C1 segment of cervical spinal cord (tissue), 14 donors: Measurements from ENCODE around the gene SLC25A41.
"Not testable (repeated sequence)": the region's sequence is repeated elsewhere in the genome, so short reads cannot be mapped to it uniquely, and the experiment has no call there.

ENCODE experiments used
- DNase-seq, 14 donors: peaks; one replicate each; lab custom pipeline; 2025; lab: John Stamatoyannopoulos, UW

The SLC25A41 gene

GRCh38 chr19:6412061-6412446, 21.5 kb downstream of the SLC25A41 start:
- no peak for DNase-seq

- no peak for DNase-seq
These were observed 24.2 kb downstream of the SLC25A41 start for GRCh38 chr19:6409346-6409745.

DNA sequence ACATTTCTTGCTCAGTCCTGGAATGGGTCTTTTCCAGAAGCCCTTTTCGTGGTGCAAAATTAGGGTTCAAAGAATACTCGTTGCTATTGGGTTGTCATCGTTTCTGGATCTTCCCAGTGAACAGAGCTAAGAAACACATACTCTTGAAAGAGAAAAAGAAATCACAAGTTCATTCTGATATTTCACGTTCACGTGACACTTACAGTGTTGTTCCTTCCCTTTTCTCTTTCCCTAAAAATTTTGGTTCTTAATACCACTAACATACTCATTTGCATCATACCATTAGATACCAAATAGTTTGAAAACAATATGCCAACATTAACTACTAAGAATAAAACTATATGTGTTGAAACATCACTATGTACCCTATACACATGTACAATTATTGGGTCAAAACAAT, 27.2 kb downstream of the SLC25A41 start:
- DNase-seq, result no peak

- peak in 11 of 14 donors; percentile 3 to 73 (median 33) for DNase-seq
These were observed 30.5 kb downstream of the SLC25A41 start for GRCh38 chr19:6402837-6403608.

GRCh38 chr19:6402058-6402457, 31.5 kb downstream of the SLC25A41 start:
- no peak for DNase-seq

GRCh38 chr19:6400062-6400944, 33.3 kb downstream of the SLC25A41 start:
- DNase-seq, result not testable (repeated sequence)

- no peak for DNase-seq
These were observed 37.3 kb downstream of the SLC25A41 start for GRCh38 chr19:6396305-6396704.

DNA sequence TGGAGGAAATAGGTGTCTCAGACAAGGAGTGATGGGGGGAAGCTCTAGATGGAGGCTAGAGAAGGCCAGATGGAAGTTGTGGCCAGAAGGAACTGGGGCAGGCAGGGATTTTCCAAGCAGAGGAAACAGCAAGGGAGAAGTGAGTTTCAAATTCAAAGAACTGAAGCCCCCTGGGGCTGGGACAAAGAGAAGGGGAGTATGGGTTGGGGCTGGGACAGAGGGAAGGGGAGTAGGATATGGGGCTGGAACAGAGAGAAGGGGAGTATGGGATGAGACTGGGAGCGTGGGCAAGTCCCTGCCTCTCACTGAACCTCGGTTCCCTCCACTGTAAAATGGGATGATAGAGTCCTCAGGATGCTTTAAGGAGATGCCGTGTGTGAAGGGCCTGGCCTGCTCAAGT, 38.7 kb downstream of the SLC25A41 start:
- DNase-seq, result no peak

DNA sequence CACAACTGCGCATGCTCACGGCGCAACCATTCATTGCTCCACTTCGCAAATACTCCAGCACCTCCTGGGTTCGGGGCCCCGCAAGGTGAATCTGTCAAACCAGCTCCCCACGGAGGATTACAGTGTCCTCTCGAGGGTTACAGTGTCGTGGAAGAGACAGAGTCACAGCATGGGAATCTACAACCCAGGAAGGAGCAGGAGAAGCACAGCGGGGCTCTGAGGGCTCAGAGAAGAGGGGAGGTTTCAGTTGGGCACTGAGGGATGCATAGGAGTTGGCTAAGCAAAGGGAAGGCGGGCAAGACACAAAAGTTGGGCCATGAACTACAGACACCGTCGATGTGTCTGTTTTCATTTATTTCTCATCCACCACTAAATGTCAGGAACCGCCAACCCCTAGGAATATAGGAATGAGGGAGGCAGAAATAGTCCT, 39.6 kb downstream of the SLC25A41 start:
- no peak for DNase-seq

DNA sequence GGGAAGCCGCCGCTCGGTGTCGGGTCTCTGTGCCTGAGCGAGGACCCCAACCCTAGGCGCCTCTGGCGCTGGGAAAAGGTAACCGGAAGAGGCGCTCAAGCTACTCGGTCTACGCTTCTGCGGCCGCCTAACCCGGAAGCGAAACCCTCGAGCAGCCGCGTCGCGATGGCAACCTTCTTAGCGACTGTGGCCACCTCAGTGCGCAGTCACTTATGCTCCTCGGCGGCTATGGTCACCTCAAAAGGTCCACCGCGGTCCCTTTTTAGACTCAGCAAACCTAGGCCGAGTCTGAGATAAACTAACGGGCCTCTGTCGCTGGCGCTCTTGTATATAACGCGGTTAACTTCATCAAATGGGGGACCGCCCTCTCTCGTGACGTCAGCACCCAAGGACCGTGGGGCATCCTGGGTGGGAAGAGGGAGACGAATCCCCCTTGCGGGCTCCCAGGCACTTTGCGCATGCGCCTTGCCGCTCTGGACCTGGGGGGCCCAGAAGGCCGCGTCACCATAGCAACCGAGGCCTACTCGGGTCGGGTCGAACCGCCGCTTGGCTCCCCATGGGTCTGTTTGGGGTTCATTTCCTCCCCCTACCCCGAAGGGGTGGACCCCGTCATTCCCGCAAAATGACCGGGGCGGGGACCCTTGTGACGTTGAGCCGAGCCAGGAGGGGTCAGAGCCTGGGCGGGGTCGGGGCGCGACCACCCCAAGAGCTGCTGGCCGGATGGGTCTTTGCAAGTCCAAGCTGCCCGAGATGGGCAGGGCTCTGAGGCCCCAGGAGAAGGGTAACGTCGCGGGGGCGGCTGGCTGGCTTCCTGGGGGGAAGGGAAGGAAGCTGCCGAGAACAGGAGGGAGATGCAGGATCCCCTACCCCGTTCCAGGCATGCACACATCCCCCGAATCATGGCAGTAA, 40.2 kb downstream of the SLC25A41 start, which contains the start of gene GTF2F1:
GTF2F1 (minus strand) TSS at position 91 of the 909 bp plus-strand sequence. CDS start 169 bp downstream, outside the sequence.
- DNase-seq, result peak; percentile 74 to 99 (median 94)

GRCh38 chr19:6392221-6393073, 41.1 kb downstream of the SLC25A41 start:
- no peak for DNase-seq

GRCh38 chr19:6387372-6387771, 46.2 kb downstream of the SLC25A41 start:
- DNase-seq, result no peak

GRCh38 chr19:6384381-6384780, 49.2 kb downstream of the SLC25A41 start:
- DNase-seq, result no peak

GRCh38 chr19:6383188-6383587, 50.4 kb downstream of the SLC25A41 start:
- no peak for DNase-seq

- DNase-seq, result no peak
These were observed 52.4 kb downstream of the SLC25A41 start for GRCh38 chr19:6381030-6381750.

DNA sequence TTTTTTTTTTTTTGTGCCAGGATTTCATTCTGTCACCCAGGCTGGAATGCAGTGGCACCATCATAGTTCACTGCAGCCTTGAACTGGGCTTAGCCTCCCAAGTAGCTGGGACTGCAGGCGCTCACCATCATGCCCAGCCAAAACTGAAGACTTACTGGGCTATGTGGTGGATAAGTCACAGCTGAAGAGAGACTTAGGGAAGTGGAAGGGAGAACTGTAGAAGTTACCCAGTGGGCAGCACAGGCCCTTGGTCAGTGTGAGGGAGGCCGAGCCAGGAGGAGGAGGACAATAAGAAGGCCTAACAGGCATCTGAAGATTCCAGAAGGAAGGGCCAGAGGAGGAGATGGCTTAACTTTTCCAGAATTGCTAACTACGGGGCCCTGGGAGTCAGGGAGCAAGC, 53.8 kb downstream of the SLC25A41 start:
- no peak for DNase-seq

DNA sequence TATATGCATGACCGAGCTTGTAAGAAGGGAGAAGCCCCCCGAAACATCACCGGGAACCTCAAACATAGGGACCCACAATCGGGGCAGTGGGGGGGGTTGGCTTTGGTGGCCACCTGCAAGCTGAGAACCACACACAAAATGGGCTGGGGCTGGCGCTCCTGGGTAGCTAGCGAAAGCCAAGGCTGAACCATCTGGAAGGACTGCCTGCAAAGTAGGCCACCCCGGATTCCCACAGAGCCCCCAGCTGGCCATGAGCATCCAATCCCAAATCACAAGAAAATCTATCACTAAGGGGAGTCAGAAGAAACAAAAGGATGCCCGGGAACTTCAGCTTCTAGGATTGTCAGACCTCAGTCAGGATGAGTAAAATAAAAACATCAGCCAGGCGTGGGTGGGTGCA, 55.1 kb downstream of the SLC25A41 start:
- peak in 3 of 14 donors; percentile 6 to 93 (median 18) for DNase-seq

GRCh38 chr19:6378041-6378440, 55.5 kb downstream of the SLC25A41 start:
- peak in 1 of 14 donors; percentile 82 for DNase-seq

DNA sequence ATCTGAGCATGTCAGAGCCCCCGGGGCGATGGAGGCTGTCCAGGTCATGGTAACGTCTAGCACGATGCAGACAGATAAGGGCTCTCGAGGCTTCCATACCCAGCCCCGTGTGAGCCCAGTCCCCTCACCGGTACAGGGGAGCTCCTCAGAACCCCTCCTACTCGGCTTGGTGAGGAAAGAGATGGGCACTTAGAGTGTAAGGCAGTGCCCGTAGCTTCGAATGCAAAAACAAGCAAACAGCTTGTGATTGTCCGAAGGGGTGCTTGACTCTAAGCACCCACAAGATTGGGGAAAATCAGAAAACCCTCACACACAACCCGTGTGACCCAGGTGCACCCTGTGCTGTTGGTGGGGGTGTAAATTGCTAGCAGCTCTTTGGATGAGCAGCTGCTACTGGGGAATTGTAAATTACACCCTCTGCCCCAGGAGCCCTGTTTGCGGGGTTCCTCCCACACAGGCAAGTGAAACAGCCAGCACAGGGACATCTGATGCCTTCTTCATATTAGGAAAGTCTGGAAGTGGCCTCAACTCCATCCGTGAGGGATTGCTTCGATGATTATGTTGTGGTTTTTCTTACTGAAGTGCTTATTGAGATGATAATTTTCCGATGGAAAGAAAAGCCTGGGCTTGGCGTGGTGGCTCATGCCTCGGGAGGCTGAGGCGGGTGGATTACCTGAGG, 56.9 kb downstream of the SLC25A41 start:
- DNase-seq, result no peak
